GM12872 (cell line): ENCODE results near the gene LRRC4B.

Experiments used
- TF ChIP-seq, protein P1 (sequence below): IDR thresholded peaks from 3 replicates; pipeline ENCODE4 v1.5.1; 2011; ENCODE audit warnings: low read depth, mild to moderate bottlenecking, low read length, moderate library complexity; ENCODE audit not compliant: insufficient read depth

LRRC4B gene

DNA sequence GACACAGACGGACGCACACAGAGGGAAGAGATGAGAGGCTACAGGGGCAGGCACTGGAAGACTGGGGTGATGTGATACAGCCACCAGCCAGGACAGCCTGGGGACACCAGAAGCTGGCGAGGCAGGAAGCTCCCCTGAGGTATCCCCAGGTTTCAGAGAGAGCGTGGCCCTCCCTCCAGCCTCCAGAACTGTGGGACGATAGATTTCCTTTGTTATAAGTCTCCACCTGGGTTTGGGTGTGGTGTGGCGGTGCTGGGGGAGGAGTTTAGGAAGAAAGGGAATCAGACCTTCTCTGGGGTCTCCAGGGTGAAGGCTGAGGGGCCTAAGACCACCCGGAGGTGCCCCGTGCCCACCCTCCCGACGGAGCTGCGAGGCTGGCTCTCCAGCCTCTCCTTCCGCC is 51.8 kb downstream of the LRRC4B start:
- TF ChIP-seq, protein P1, sequence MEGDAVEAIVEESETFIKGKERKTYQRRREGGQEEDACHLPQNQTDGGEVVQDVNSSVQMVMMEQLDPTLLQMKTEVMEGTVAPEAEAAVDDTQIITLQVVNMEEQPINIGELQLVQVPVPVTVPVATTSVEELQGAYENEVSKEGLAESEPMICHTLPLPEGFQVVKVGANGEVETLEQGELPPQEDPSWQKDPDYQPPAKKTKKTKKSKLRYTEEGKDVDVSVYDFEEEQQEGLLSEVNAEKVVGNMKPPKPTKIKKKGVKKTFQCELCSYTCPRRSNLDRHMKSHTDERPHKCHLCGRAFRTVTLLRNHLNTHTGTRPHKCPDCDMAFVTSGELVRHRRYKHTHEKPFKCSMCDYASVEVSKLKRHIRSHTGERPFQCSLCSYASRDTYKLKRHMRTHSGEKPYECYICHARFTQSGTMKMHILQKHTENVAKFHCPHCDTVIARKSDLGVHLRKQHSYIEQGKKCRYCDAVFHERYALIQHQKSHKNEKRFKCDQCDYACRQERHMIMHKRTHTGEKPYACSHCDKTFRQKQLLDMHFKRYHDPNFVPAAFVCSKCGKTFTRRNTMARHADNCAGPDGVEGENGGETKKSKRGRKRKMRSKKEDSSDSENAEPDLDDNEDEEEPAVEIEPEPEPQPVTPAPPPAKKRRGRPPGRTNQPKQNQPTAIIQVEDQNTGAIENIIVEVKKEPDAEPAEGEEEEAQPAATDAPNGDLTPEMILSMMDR: no peak

DNA sequence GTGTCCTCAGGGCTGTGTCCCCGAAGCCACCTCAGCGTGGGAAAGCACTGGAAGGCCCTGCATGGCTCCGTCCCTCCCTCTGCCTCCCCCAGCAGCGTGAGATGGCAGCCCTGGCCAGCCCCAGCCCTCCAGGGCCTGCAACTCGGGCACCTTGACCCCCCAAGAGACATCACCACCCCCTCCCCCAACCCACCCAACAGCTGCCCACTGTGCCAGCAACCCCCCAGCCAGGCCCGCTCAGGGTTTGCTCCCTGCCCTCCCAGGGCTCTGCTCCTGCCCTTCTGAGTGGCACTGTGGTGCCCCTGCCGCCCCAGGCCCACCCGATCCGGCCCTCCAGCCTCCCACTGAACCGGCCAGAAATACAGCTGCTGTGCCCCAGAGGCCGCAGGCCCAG is 53.1 kb downstream of the LRRC4B start:
- TF ChIP-seq, protein P1: no peak

DNA sequence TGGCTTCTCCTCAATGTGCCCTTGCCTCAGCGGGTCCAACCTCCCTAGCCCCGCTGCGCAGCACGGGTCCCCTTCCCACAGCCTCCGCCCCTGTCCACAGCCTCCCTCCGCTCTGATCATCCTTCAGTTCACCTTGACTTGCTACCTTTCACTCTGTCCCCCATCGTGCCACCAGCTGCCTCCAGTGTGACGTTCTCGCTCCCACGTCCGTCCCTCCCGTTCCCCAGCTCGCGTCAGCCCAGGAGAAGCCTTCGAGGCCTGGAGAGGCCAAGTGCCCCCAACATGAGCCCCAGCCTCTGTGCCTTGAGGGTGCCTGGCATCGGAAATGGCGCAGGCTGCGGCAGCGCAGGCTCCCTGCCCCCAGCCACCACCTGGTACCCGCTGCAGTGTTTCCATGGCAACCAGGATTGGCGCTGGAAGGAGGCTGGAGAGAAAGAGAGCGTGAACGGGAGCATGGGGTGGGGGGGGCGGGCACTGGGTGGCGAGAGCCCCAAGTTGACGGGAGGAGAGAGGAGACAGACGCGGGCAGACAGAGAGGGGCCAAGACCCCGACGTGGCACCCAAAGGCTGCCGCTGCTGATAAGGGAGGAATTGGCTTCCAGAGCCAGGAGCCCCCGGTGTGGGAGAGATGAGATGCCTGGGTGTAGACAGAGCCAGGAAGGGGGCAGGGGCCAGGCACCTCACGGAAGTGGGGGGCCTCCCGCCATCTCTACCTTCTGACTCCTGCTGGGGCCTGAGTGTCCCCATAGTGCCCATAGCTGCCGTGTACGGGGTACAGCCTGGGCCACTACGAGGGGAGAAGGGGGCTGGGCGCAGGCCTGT is 53.7 kb downstream of the LRRC4B start:
- TF ChIP-seq, protein P1: no peak

DNA sequence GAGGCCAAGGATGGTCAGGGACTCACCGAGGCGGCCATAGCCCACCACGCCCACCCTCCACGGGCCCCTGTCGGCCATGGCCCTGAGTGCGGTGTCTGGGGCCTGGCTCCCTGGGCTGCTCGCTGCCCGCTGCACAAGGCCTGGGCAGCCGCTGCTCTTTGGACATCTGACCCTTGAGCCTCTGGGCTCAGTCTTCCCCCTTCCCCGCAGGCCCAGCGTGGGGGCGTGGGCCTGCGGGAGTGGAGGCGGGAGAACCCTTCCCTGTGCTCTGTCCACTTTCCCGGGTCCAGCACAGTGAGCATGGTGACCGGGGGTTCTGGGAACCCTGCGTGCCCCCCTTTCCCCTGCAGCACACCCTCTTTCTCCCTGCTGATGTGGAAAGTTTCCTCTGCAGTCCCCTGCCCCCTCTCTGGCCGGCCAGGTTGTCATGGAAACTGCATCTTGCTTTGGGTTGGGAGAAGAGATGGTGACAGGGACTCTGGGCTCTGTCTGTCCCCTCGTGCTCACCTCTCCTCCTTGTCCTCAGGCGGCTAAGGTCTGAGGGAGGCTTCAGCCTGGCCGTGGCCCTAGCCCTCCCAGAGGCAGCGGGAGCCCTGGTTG is 54.4 kb downstream of the LRRC4B start, which contains the start of gene ASPDH:
Gene ASPDH, minus strand, starts transcription at position 168 of the 600 bp plus-strand sequence. Its CDS starts 90 bp downstream, at position 78.
- TF ChIP-seq, protein P1: no peak

DNA sequence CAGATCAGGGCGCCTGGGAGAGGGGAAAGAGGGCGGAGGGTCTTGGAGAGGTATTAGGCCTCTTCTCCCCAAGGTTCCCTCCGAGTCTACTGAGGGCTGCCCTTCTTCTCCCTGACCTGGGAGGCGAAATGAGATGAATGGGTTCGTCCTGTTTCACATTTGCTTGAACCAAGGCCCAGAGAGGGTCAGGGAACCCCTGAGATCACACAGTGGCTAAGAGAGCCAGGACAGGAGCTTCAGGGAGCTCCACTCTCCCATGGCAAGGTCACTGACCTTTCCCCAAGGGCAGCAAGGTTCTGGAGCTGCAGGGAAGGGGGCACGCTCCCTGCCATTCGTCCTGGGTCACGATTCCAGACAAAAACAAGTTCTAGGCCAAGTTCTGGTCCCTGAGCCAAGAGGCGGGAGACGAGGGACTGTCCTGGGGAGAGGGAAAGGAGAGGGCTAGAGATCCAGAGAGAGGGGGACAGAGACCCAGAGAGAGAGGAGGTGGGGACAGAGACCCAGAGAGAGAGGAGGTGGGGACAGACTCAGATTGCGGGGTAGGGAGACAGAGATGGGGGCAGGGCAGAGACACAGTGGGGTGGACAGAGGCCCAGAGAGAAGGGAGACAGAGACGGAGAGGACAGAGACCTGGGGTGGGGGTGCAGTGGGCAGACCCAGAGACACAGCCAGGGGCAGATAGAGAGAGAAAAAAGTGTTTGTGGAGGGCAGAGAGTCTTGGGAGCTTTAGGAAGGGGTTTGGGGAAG is 55.1 kb downstream of the LRRC4B start:
- TF ChIP-seq, protein P1: no peak

DNA sequence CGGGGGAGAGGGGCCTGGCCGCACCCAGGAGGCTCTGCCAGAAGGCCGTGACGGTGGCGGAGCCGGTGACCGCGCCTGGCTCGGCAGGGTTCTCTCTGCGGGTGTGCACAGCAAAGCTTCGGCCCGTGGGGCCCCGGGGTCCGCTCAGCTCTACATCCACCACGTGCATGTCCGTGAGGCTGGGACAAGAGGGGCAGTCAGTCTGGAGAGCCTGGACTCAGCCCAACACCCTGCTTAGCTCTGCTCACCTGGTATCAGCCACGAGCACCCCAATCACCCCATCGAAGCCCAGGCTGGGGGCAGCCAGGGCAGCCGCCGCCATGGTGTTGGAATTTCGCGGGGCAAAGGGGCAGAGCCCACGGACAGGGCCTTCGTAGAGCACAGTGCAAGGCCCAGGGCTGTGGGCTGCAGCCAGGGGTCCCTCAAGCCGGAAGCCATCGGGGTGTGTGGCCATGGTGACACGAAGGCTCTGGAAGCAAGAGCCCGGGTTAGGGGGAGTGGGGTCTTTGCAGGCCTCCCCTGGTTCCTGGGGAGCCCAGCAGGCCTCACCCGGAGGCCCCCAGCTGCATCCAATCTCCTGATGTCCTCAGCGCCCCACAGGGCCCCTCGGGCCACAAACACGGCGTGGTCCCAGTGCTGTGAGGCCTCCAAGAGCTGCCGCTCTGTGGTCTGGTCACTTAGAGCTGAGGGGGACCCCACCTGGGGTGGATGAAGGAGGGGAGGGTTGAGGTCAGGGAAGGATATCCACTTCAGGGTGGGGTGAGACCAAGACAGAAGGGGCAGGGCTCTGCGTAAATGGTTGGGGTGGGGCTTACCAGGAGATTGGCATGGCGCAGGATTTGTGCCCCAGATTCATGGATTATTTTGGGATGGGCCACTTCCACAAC is 55.9 kb downstream of the LRRC4B start:
- TF ChIP-seq, protein P1: no peak
